Prostate gland (tissue), 2 donors: ENCODE results near the gene PTCD1. TPM values are rescaled to one million over a fixed set of nuclear protein-coding genes. Genes with fewer than 3 reads are reported as not detected.

Experiments
- DNase-seq: peaks from one replicate; pipeline ENCODE4 v3.0.0-alpha.2; 2019; ENCODE audit warnings: low spot score
- H3K27ac ChIP-seq, 2 donors: fragments of 200-600 bp; sonication (generic); 2 replicates each; pipeline ENCODE4 v1.5.1; 2017 to 2019
- H3K27me3 ChIP-seq: fragments of 200-600 bp; sonication (generic); replicated peaks from 2 replicates; pipeline ENCODE4 v1.5.1; 2019; ENCODE audit not compliant: insufficient read depth
- H3K36me3 ChIP-seq, 2 donors: fragments of 200-600 bp; sonication (generic); 1 replicate in 1 of 2; 2 replicates in 1 of 2; pipeline versions ENCODE4 v1.5.1 to v1.8.1; 2017 to 2019
- H3K4me1 ChIP-seq: fragments of 200-600 bp; sonication (generic); replicated peaks from 2 replicates; pipeline ENCODE4 v1.5.1; 2019
- H3K4me3 ChIP-seq, 2 donors: fragments of 200-600 bp; sonication (generic); 2 replicates each; pipeline ENCODE4 v1.5.1; 2017 to 2019
- H3K9me3 ChIP-seq: fragments of 200-600 bp; sonication (generic); 2 replicates; pipeline ENCODE4 v1.5.1; 2017
- CTCF ChIP-seq, 4 experiments: fragments of 200-600 bp in 2 of 4; fragments of 450-650 bp in 2 of 4; sonication (generic) in 2 of 4; IDR thresholded peaks; 1 replicate in 3 of 4; 2 replicates in 1 of 4; pipeline ENCODE4 v1.5.1; 2016 to 2019; ENCODE audit warnings: antibody characterized with exemption in 4 of 4, mild to moderate bottlenecking in 2 of 4, moderate library complexity in 2 of 4
- POLR2A ChIP-seq: fragments of 450-650 bp; IDR thresholded peaks from one replicate; pipeline ENCODE4 v1.6.1; 2016; ENCODE audit warnings: antibody characterized with exemption, mild to moderate bottlenecking
- POLR2AphosphoS5 ChIP-seq: sonication (generic); formaldehyde crosslinking; IDR thresholded peaks from one replicate; pipeline ENCODE4 v1.6.1; 2017; ENCODE audit warnings: antibody characterized with exemption
- WGBS: methylation state at CpG from one replicate; pipeline ENCODE4 v1.1.5; 2018; 5-methylcytosine and 5-hydroxymethylcytosine counted together
- intact Hi-C: fragments of 100-400 bp; cut with DNase I; formaldehyde crosslinking; loops from one replicate; pipeline ENCODE4 v1.14.2; 2022
- total RNA-seq, 2 donors: library from RNA; depleted of rRNA; stranded (reverse); fragments of >200 nt; gene quantifications; one replicate each; pipeline ENCODE4 v1.1.0, GENCODE V29; 2016

The PTCD1 gene
- total RNA-seq, 2 donors from 2014 or later, result 9.1 to 11.8 TPM

- Histone ChIP-seq H3K27ac (no peak overlapping the region), H3K9me3 (no peaks in the 10 kb centered on the region), H3K36me3 (peaks cover 0 to 6% of the 10 kb centered on the region in 2 donors), H3K27me3 (no peaks in the 10 kb centered on the region), H3K4me1 (no peaks in the 10 kb centered on the region), H3K4me3 (no peak overlapping the region)
- intact Hi-C loops, result no loop called here
- 82% methylated on average over 6 of the region's 8 CpGs for WGBS
- TF ChIP-seq CTCF (IDR thresholded peaks at IDR 0.05) (no peak), POLR2AphosphoS5 (no peak)
- DNase-seq, result no peak
Measured at GRCh38 chr7:99385564-99385963, 53.0 kb downstream of the PTCD1 start.

GRCh38 chr7:99384523-99384922, 54.1 kb downstream of the PTCD1 start:
- intact Hi-C loops, result no loop called here
- H3K36me3 ChIP-seq, result peaks cover 0 to 6% of the 10 kb centered on the region in 2 donors
- DNase-seq, result no peak
- 89% methylated on average over 4 of the region's 4 CpGs for WGBS
- H3K27ac ChIP-seq, result no peak overlapping the region
- H3K4me1 ChIP-seq, result no peaks in the 10 kb centered on the region
- no peak overlapping the region for H3K4me3 ChIP-seq
- TF ChIP-seq POLR2A (no peak), POLR2AphosphoS5 (no peak), CTCF (IDR thresholded peaks at IDR 0.05) (no peak)
- H3K9me3 ChIP-seq, result no peaks in the 10 kb centered on the region
- H3K27me3 ChIP-seq, result no peaks in the 10 kb centered on the region

- 91% methylated on average over 13 of the region's 13 CpGs for WGBS
- intact Hi-C loops, result no loop called here
- Histone ChIP-seq H3K9me3 (no peaks in the 10 kb centered on the region), H3K36me3 (peaks cover 0 to 6% of the 10 kb centered on the region in 2 donors), H3K27ac (no peak overlapping the region), H3K27me3 (no peaks in the 10 kb centered on the region), H3K4me1 (no peaks in the 10 kb centered on the region), H3K4me3 (no peak overlapping the region)
- no peak for DNase-seq
- TF ChIP-seq CTCF (IDR thresholded peaks at IDR 0.05) (no peak), POLR2A (no peak), POLR2AphosphoS5 (no peak)
Measured at GRCh38 chr7:99383791-99384370, 54.7 kb downstream of the PTCD1 start.

GRCh38 chr7:99383203-99383602, 55.4 kb downstream of the PTCD1 start:
- Histone ChIP-seq H3K4me1 (no peaks in the 10 kb centered on the region), H3K9me3 (no peaks in the 10 kb centered on the region), H3K4me3 (no peak overlapping the region), H3K27ac (no peak overlapping the region), H3K36me3 (peaks cover 0 to 1% of the 10 kb centered on the region in 2 donors), H3K27me3 (no peaks in the 10 kb centered on the region)
- 91% methylated on average over 10 of the region's 10 CpGs for WGBS
- no peak for DNase-seq
- intact Hi-C loops, result no loop called here
- no peak for TF ChIP-seq POLR2AphosphoS5
- no peak for TF ChIP-seq CTCF (IDR thresholded peaks at IDR 0.05)
- TF ChIP-seq POLR2A, result no peak

- WGBS, result 82% methylated on average over 7 of the region's 7 CpGs
- H3K27ac ChIP-seq, result no peak overlapping the region
Measured at GRCh38 chr7:99381664-99382075, 56.9 kb downstream of the PTCD1 start.

More at GRCh38 chr7:99381664-99382075, 56.9 kb downstream of the PTCD1 start:
- H3K27me3 ChIP-seq, result no peaks in the 10 kb centered on the region
- no peak for TF ChIP-seq POLR2AphosphoS5
- no peak for TF ChIP-seq POLR2A
- TF ChIP-seq CTCF (IDR thresholded peaks at IDR 0.05), result no peak
- intact Hi-C loops, result no loop called here
- H3K4me3 ChIP-seq, result no peak overlapping the region
- H3K9me3 ChIP-seq, result no peaks in the 10 kb centered on the region
- no peaks in the 10 kb centered on the region for H3K36me3 ChIP-seq
- DNase-seq, result no peak
- H3K4me1 ChIP-seq, result no peaks in the 10 kb centered on the region
